HUDEP-2 (cell line): ENCODE data around the gene INSYN2B.

Source experiments
- DNase-seq, 76 experiments: peaks; one replicate each; lab custom pipeline; 2025; ENCODE audit not compliant: unreplicated experiment in 76 of 76; lab: John Stamatoyannopoulos, UW

The INSYN2B gene

GRCh38 chr5:169817031-169817430 is 163.3 kb downstream of the INSYN2B start:
- no peak for DNase-seq

DNA sequence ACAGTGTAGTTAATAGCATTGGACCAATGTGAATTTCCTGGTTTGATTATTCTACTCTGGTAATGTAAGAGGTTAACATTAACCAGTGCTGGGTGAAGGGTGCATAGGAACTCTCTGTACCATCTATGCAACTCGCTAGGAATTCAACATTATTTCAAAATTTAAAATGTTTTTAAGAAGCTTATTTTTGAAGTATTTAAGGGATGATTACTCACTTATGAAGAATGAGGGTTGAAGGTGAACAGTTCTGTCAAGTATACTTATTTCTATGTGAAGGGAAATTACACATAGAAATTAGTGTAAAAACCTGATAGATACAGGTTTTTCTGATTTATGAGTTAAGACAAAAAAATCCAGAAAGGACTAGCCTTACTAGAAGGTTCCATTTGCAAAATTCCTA is 165.8 kb downstream of the INSYN2B start:
- DNase-seq, result no peak
